Neuronal stem cell (in vitro differentiated cells): Measurements from ENCODE around the gene DNAAF9.
"Not testable (repeated sequence)": the region's sequence is repeated elsewhere in the genome, so short reads cannot be mapped to it uniquely, and the experiment has no call there.

Experiments
- DNase-seq: peaks from one replicate; pipeline ENCODE4 v3.0.0-alpha.2; 2013; ENCODE audit warnings: low spot score
- H2AFZ ChIP-seq: one replicate; pipeline ENCODE4 v1.6.1; 2013; ENCODE audit warnings: mild to moderate bottlenecking, low read length, inconsistent platforms
- H2AK5ac ChIP-seq: 2 replicates; pipeline ENCODE4 v1.6.1; 2013; ENCODE audit warnings: low read depth, mild to moderate bottlenecking, inconsistent platforms, low read length, moderate library complexity, mixed read lengths
- H2BK120ac ChIP-seq: 2 replicates; pipeline ENCODE4 v1.6.1; 2013; ENCODE audit warnings: low read depth, mild to moderate bottlenecking, inconsistent platforms, low read length, moderate library complexity, mixed read lengths
- H2BK12ac ChIP-seq: one replicate; pipeline ENCODE4 v1.6.1; 2013; ENCODE audit warnings: low read length, inconsistent platforms
- H2BK15ac ChIP-seq: 2 replicates; pipeline ENCODE4 v1.6.1; 2013; ENCODE audit warnings: mild to moderate bottlenecking, low read length, inconsistent platforms, mixed read lengths
- H2BK5ac ChIP-seq: one replicate; pipeline ENCODE4 v1.6.1; 2013; ENCODE audit warnings: inconsistent platforms, mild to moderate bottlenecking, low read length, moderate library complexity
- H3K14ac ChIP-seq: one replicate; pipeline ENCODE4 v1.6.1; 2013; ENCODE audit warnings: low read length, inconsistent platforms
- H3K18ac ChIP-seq: 2 replicates; pipeline ENCODE4 v1.6.1; 2013; ENCODE audit warnings: low read length, inconsistent platforms
- H3K23ac ChIP-seq: 2 replicates; pipeline ENCODE4 v1.6.1; 2013; ENCODE audit warnings: low read depth, mild to moderate bottlenecking, mixed read lengths, low read length, inconsistent platforms; ENCODE audit not compliant: poor library complexity
- H3K27ac ChIP-seq: replicated peaks from 3 replicates; pipeline ENCODE4 v1.5.1; 2013; ENCODE audit warnings: low read length, inconsistent platforms
- H3K27me3 ChIP-seq, 3 experiments: 2 replicates each; pipeline ENCODE4 v1.6.1; 2013; ENCODE audit warnings: low read length in 3 of 3, mild to moderate bottlenecking in 2 of 3, inconsistent platforms in 1 of 3, low read depth in 1 of 3, mixed read lengths in 1 of 3, moderate library complexity in 1 of 3; ENCODE audit not compliant: control insufficient read depth in 3 of 3, insufficient read depth in 3 of 3
- H3K36me3 ChIP-seq, 2 donors: replicated peaks in 1 of 2; 2 replicates each; pipeline ENCODE4 v1.6.1; 2013; ENCODE audit warnings: low read length in 2 of 2; ENCODE audit not compliant: control insufficient read depth in 2 of 2, insufficient read depth in 2 of 2
- H3K4ac ChIP-seq: 2 replicates; pipeline ENCODE4 v1.6.1; 2013; ENCODE audit warnings: inconsistent platforms, mild to moderate bottlenecking, low read length, moderate library complexity
- H3K4me1 ChIP-seq, 2 donors: 1 replicate in 1 of 2; 2 replicates in 1 of 2; pipeline ENCODE4 v1.6.1; 2013; ENCODE audit warnings: low read length in 2 of 2, low read depth in 1 of 2; ENCODE audit not compliant: control insufficient read depth in 2 of 2, insufficient read depth in 1 of 2
- H3K4me2 ChIP-seq: one replicate; pipeline ENCODE4 v1.6.1; 2013; ENCODE audit warnings: mild to moderate bottlenecking, low read length, inconsistent platforms; ENCODE audit not compliant: insufficient read depth, poor library complexity, severe bottlenecking
- H3K4me3 ChIP-seq, 2 donors: 2 replicates each; pipeline ENCODE4 v1.5.1; 2013; ENCODE audit warnings: low read length in 2 of 2, mild to moderate bottlenecking in 2 of 2, inconsistent platforms in 1 of 2, moderate library complexity in 1 of 2
- H3K79me1 ChIP-seq: one replicate; pipeline ENCODE4 v1.6.1; 2013; ENCODE audit warnings: low read depth, mild to moderate bottlenecking, inconsistent platforms, low read length, moderate library complexity
- H3K9ac ChIP-seq: one replicate; pipeline ENCODE4 v1.6.1; 2013; ENCODE audit warnings: mild to moderate bottlenecking, low read depth, low read length, inconsistent platforms; ENCODE audit not compliant: poor library complexity
- H3K9me3 ChIP-seq, 2 donors: replicated peaks in 1 of 2; 2 replicates each; pipeline versions ENCODE3 to v1.6.1; 2013; ENCODE audit warnings: low read length in 2 of 2, mild to moderate bottlenecking in 2 of 2, inconsistent platforms in 1 of 2, low read depth in 1 of 2, mixed read lengths in 1 of 2, moderate library complexity in 1 of 2; ENCODE audit not compliant: control insufficient read depth in 2 of 2, insufficient read depth in 1 of 2
- H4K8ac ChIP-seq: one replicate; pipeline ENCODE4 v1.6.1; 2013; ENCODE audit warnings: low read depth, mild to moderate bottlenecking, inconsistent platforms, low read length, moderate library complexity
- H4K91ac ChIP-seq: one replicate; pipeline ENCODE4 v1.6.1; 2013; ENCODE audit warnings: low read length, low read depth, mild to moderate bottlenecking, inconsistent platforms; ENCODE audit not compliant: poor library complexity
- WGBS, 2 donors: extraction: QIAGEN DNeasy Blood & Tissue Kit; methylation state at CpG; one replicate each; pipeline ENCODE4 v1.1.7; 2013; ENCODE audit warnings: missing lambda C conversion rate in 2 of 2, mixed read lengths in 1 of 2; ENCODE audit not compliant: insufficient read length in 2 of 2, insufficient replicate concordance in 1 of 2; ENCODE audit errors: extremely low coverage in 2 of 2; 5-methylcytosine and 5-hydroxymethylcytosine counted together

DNAAF9 gene

GRCh38 chr20:3421985-3422384, 14.5 kb upstream of the DNAAF9 start:
- H3K27me3 ChIP-seq = no peaks in the 10 kb centered on the region
- H3K9ac ChIP-seq = no peak overlapping the region
- no peak for DNase-seq
- H3K23ac ChIP-seq = no peak overlapping the region
- H3K79me1 ChIP-seq = no peaks in the 10 kb centered on the region
- no peak overlapping the region for H2AK5ac ChIP-seq
- H4K91ac ChIP-seq = no peak overlapping the region
- H3K9me3 ChIP-seq = no peaks in the 10 kb centered on the region
- no peak overlapping the region for H3K27ac ChIP-seq
- H3K14ac ChIP-seq = no peak overlapping the region
- no CpG with 5 or more reads among the region's 6 CpGs for WGBS, 2 donors
- no peak overlapping the region for H3K18ac ChIP-seq
- no peak overlapping the region for H2BK15ac ChIP-seq
- H3K4me3 ChIP-seq = no peak overlapping the region
- H3K36me3 ChIP-seq = no peaks in the 10 kb centered on the region
- H3K4me1 ChIP-seq = peaks cover 0 to 5% of the 10 kb centered on the region in 2 donors
- H2BK120ac ChIP-seq = no peak overlapping the region
- H3K4me2 ChIP-seq = no peak overlapping the region
- H3K4ac ChIP-seq = no peak overlapping the region
- no peak overlapping the region for H2BK12ac ChIP-seq
- no peak overlapping the region for H2BK5ac ChIP-seq
- H2AFZ ChIP-seq = peak overlapping the region; percentile 85
- no peak overlapping the region for H4K8ac ChIP-seq

- H4K8ac ChIP-seq = no peak overlapping the region
- H3K79me1 ChIP-seq = no peaks in the 10 kb centered on the region
- H2BK5ac ChIP-seq = no peak overlapping the region
- H3K27ac ChIP-seq = no peak overlapping the region
- DNase-seq = no peak
- H3K27me3 ChIP-seq = no peaks in the 10 kb centered on the region
- H3K4ac ChIP-seq = no peak overlapping the region
- H2AFZ ChIP-seq = peak overlapping the region; percentile 48
- WGBS, 2 donors = no CpG with 5 or more reads among the region's 3 CpGs
- no peak overlapping the region for H3K23ac ChIP-seq
- H2AK5ac ChIP-seq = no peak overlapping the region
- H3K4me3 ChIP-seq = no peak overlapping the region
- H4K91ac ChIP-seq = no peak overlapping the region
- no peak overlapping the region for H3K4me2 ChIP-seq
- H3K18ac ChIP-seq = no peak overlapping the region
- no peak overlapping the region for H3K14ac ChIP-seq
- no peak overlapping the region for H2BK15ac ChIP-seq
- no peaks in the 10 kb centered on the region for H3K36me3 ChIP-seq
- H3K9ac ChIP-seq = no peak overlapping the region
- H3K4me1 ChIP-seq = peaks cover 0 to 5% of the 10 kb centered on the region in 2 donors
- H2BK12ac ChIP-seq = no peak overlapping the region
- no peak overlapping the region for H2BK120ac ChIP-seq
- H3K9me3 ChIP-seq = no peaks in the 10 kb centered on the region
Measured at GRCh38 chr20:3420211-3420707, 12.8 kb upstream of the DNAAF9 start.

- not testable (repeated sequence) for H2BK12ac ChIP-seq
Measured at GRCh38 chr20:3418161-3418560, 10.7 kb upstream of the DNAAF9 start.

GRCh38 chr20:3414122-3414521, 6.7 kb upstream of the DNAAF9 start:
- H2BK120ac ChIP-seq = no peak overlapping the region
- no peak for DNase-seq
- H3K79me1 ChIP-seq = no peaks in the 10 kb centered on the region
- H2AK5ac ChIP-seq = no peak overlapping the region
- H2BK5ac ChIP-seq = no peak overlapping the region
- no peak overlapping the region for H4K91ac ChIP-seq
- no peak overlapping the region for H3K4me2 ChIP-seq
- no peaks in the 10 kb centered on the region for H3K27me3 ChIP-seq
- no peaks in the 10 kb centered on the region for H3K36me3 ChIP-seq
- H3K9me3 ChIP-seq = no peaks in the 10 kb centered on the region
- H3K4me3 ChIP-seq = no peak overlapping the region
- no peak overlapping the region for H3K18ac ChIP-seq
- H3K4ac ChIP-seq = no peak overlapping the region
- H3K14ac ChIP-seq = no peak overlapping the region
- H3K27ac ChIP-seq = no peak overlapping the region
- H2BK15ac ChIP-seq = no peak overlapping the region
- H3K4me1 ChIP-seq = no peaks in the 10 kb centered on the region
- no CpG with 5 or more reads among the region's 2 CpGs for WGBS, 2 donors
- H2BK12ac ChIP-seq = no peak overlapping the region
- H2AFZ ChIP-seq = no peak overlapping the region
- no peak overlapping the region for H3K23ac ChIP-seq
- H4K8ac ChIP-seq = no peak overlapping the region
- H3K9ac ChIP-seq = no peak overlapping the region

More at GRCh38 chr20:3418161-3418560, 10.7 kb upstream of the DNAAF9 start:
- H3K4me3 ChIP-seq, DNase-seq, H3K9ac ChIP-seq, H2AFZ ChIP-seq, H3K36me3 ChIP-seq, H2BK120ac ChIP-seq, H3K9me3 ChIP-seq, H3K18ac ChIP-seq, H3K79me1 ChIP-seq, H4K91ac ChIP-seq, H3K14ac ChIP-seq, H2BK5ac ChIP-seq, H4K8ac ChIP-seq, H2BK15ac ChIP-seq, H3K27ac ChIP-seq, H2AK5ac ChIP-seq, H3K23ac ChIP-seq, H3K4ac ChIP-seq, H3K4me2 ChIP-seq, H3K27me3 ChIP-seq, H3K4me1 ChIP-seq: not testable (repeated sequence)
- WGBS, 2 donors = no CpG with 5 or more reads among the region's 1 CpG
